Keratinocyte (primary cell): ENCODE data around the gene NAA40. TPM values are rescaled to one million over a fixed set of nuclear protein-coding genes. Genes with fewer than 3 reads are reported as not detected.

Experiments used
- DNase-seq: peaks from one replicate; pipeline ENCODE4 v3.0.0-alpha.2; 2011; ENCODE audit warnings: low read depth, missing footprints, low spot score
- FAIRE-seq: peaks from 2 replicates; lab custom pipeline; 2011; peaks lifted over from hg19 to GRCh38; lab: Jason Lieb, UNC
- H2AFZ ChIP-seq: 2 replicates; pipeline ENCODE4 v1.6.0; 2012; ENCODE audit warnings: low read length, control low read depth, inconsistent platforms; ENCODE audit not compliant: control insufficient read depth
- H3K27ac ChIP-seq: 2 replicates; pipeline ENCODE4 v1.5.1; 2011; ENCODE audit warnings: low read length; ENCODE audit not compliant: control insufficient read depth, insufficient read depth
- H3K27me3 ChIP-seq: 3 replicates; pipeline ENCODE4 v1.6.0; 2011; ENCODE audit warnings: low read length; ENCODE audit not compliant: control insufficient read depth, insufficient read depth; ENCODE audit errors: extremely low read depth
- H3K36me3 ChIP-seq, 2 experiments: 2 replicates in 1 of 2; 3 replicates in 1 of 2; pipeline ENCODE4 v1.5.1; 2011; ENCODE audit warnings: low read length in 2 of 2, mild to moderate bottlenecking in 1 of 2; ENCODE audit not compliant: control insufficient read depth in 2 of 2, insufficient read depth in 2 of 2; ENCODE audit errors: extremely low read depth in 1 of 2
- H3K4me1 ChIP-seq: 3 replicates; pipeline ENCODE4 v1.5.1; 2011; ENCODE audit warnings: low read length; ENCODE audit not compliant: control insufficient read depth, insufficient read depth; ENCODE audit errors: extremely low read depth
- H3K4me2 ChIP-seq: 3 replicates; pipeline ENCODE4 v1.6.0; 2011; ENCODE audit warnings: low read depth, low read length; ENCODE audit not compliant: control insufficient read depth, insufficient read depth; ENCODE audit errors: extremely low read depth
- H3K4me3 ChIP-seq, 3 experiments: fragments of 200-600 bp in 1 of 3; sonication (generic) in 1 of 3; 2 replicates in 2 of 3; 3 replicates in 1 of 3; pipeline ENCODE4 v1.5.1; 2011 to 2016; ENCODE audit warnings: low read length in 3 of 3, mild to moderate bottlenecking in 3 of 3, control low read depth in 2 of 3, inconsistent platforms in 1 of 3, low read depth in 1 of 3, mixed read lengths in 1 of 3, mixed run types in 1 of 3, moderate library complexity in 1 of 3; ENCODE audit not compliant: control insufficient read depth in 2 of 3, insufficient read depth in 2 of 3; ENCODE audit errors: extremely low read depth in 1 of 3
- H3K79me2 ChIP-seq: 2 replicates; pipeline ENCODE4 v1.6.0; 2012; ENCODE audit warnings: low read length; ENCODE audit not compliant: control insufficient read depth, insufficient read depth
- H3K9ac ChIP-seq: 3 replicates; pipeline ENCODE4 v1.6.0; 2011; ENCODE audit warnings: low read length; ENCODE audit not compliant: control insufficient read depth, insufficient read depth; ENCODE audit errors: extremely low read depth
- H3K9me1 ChIP-seq: 3 replicates; pipeline ENCODE4 v1.6.0; 2011; ENCODE audit warnings: low read length; ENCODE audit not compliant: control insufficient read depth, insufficient read depth; ENCODE audit errors: extremely low read depth
- H3K9me3 ChIP-seq: 2 replicates; pipeline ENCODE4 v1.5.1; 2012; ENCODE audit warnings: low read depth, low read length; ENCODE audit not compliant: control insufficient read depth
- H4K20me1 ChIP-seq: 3 replicates; pipeline ENCODE4 v1.6.0; 2011; ENCODE audit warnings: low read length; ENCODE audit not compliant: control insufficient read depth, insufficient read depth; ENCODE audit errors: extremely low read depth
- EZH2 ChIP-seq: IDR thresholded peaks from one replicate; pipeline ENCODE4 v1.6.1; 2012; ENCODE audit warnings: inconsistent platforms, mild to moderate bottlenecking, low read length, moderate library complexity
- dilution Hi-C: fragments of 300-500 bp; cut with MboI; formaldehyde crosslinking; loops from one replicate; pipeline ENCODE4 v1.7.0; 2020; ENCODE audit warnings: low sequenced_read_pairs; ENCODE audit not compliant: extremely low pct_ligation_motif_present
- polyA plus RNA-seq, 5 experiments: library from polyadenylated mRNA; depleted of rRNA in 3 of 5; stranded (reverse) in 3 of 5; stranded (forward) in 1 of 5; unstranded in 1 of 5; fragments of >200 nt; gene quantifications; 1 replicate in 1 of 5; 2 replicates in 3 of 5; 3 replicates in 1 of 5; pipeline versions ENCODE4 v1.2.1 to v1.2.3, GENCODE V29; 2011 to 2012; ENCODE audit warnings: missing spikeins in 2 of 5, low read depth in 1 of 5, low replicate concordance in 1 of 5
- TF ChIP-seq, protein P1 (sequence below), 3 experiments: IDR thresholded peaks in 1 of 3; conservative IDR thresholded peaks in 1 of 3; optimal IDR thresholded peaks in 1 of 3; 2 replicates in 2 of 3; 3 replicates in 1 of 3; pipeline versions ENCODE3 to v1.5.1; 2011; ENCODE audit warnings: low read length in 3 of 3, mild to moderate bottlenecking in 3 of 3, moderate library complexity in 2 of 3, control low read depth in 1 of 3, inconsistent platforms in 1 of 3; ENCODE audit not compliant: insufficient read depth in 2 of 3; ENCODE audit errors: extremely low read depth in 1 of 3

The NAA40 gene
- polyA plus RNA-seq, 1 donor (not counting 4 experiments of a cell fraction or from before 2014, with no cell fraction given): 13.5 TPM

DNA sequence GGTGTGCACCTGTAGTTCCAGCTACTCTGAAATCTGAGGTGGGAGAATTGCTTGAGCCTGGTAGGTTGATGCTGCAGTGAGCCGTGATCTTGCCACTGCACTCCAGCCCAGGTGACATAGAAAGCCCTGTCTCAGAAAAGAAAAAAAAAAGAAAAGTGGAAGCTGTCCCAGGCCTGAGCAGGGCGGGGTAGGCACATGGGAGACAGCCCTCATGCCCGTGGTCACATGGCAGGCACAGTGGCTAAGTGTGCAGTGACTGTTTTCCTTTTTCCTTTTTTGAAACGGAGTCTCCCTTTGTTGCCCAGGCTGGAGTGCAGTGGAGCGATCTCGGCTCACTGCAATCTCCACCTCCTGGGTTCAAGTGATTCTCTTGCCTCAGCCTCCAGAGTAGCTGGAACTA is 55.2 kb downstream of the NAA40 start:
- Histone ChIP-seq H3K36me3 (peaks cover 25 to 39% of the 10 kb centered on the region in 2 experiments), H3K9ac (no peak overlapping the region), H3K27me3 (no peaks in the 10 kb centered on the region), H3K4me1 (peaks cover 2% of the 10 kb centered on the region), H3K9me3 (no peaks in the 10 kb centered on the region), H3K4me3 (no peak overlapping the region), H3K79me2 (peaks cover 30% of the 10 kb centered on the region), H4K20me1 (peaks cover 7% of the 10 kb centered on the region), H3K4me2 (no peak overlapping the region), H2AFZ (no peak overlapping the region), H3K27ac (no peak overlapping the region), H3K9me1 (peaks cover 4% of the 10 kb centered on the region)
- DNase-seq: no peak
- FAIRE-seq: no peak
- TF ChIP-seq, protein P1, sequence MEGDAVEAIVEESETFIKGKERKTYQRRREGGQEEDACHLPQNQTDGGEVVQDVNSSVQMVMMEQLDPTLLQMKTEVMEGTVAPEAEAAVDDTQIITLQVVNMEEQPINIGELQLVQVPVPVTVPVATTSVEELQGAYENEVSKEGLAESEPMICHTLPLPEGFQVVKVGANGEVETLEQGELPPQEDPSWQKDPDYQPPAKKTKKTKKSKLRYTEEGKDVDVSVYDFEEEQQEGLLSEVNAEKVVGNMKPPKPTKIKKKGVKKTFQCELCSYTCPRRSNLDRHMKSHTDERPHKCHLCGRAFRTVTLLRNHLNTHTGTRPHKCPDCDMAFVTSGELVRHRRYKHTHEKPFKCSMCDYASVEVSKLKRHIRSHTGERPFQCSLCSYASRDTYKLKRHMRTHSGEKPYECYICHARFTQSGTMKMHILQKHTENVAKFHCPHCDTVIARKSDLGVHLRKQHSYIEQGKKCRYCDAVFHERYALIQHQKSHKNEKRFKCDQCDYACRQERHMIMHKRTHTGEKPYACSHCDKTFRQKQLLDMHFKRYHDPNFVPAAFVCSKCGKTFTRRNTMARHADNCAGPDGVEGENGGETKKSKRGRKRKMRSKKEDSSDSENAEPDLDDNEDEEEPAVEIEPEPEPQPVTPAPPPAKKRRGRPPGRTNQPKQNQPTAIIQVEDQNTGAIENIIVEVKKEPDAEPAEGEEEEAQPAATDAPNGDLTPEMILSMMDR (optimal IDR thresholded peaks at IDR 0.05 in 1 of 3, IDR thresholded peaks at IDR 0.05 in 1 of 3, conservative IDR thresholded peaks at IDR 0.05 in 1 of 3; ENCODE audit: extremely low read depth in 1 of 3, insufficient read depth in 2 of 3, low read length in 3 of 3): no peak
- no peak for TF ChIP-seq EZH2
- dilution Hi-C loops: no loop called here

DNA sequence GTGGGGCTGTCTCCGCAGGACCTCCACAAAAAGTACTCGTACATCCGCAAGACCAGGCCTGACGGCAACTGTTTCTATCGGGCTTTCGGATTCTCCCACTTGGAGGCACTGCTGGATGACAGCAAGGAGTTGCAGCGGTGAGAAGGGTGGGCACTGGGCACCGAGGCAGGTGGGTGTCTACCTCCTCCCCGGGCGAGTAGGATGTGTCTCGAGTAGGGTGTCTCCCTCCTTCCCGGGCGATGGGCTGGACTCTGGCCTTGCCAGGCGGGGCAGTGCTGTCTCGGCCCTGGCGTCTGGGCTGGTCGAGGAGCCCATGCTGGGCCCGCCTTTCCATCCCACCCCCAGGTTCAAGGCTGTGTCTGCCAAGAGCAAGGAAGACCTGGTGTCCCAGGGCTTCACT is 57.7 kb downstream of the NAA40 start:
- FAIRE-seq (no peak), DNase-seq (no peak)
- no peak overlapping the region for H3K4me3 ChIP-seq
- peaks cover 8% of the 10 kb centered on the region for H4K20me1 ChIP-seq
- dilution Hi-C loops: no loop called here
- peaks cover 10% of the 10 kb centered on the region for H3K4me1 ChIP-seq
- peaks cover 15% of the 10 kb centered on the region for H3K79me2 ChIP-seq
- H3K9me3 ChIP-seq: no peaks in the 10 kb centered on the region
- H2AFZ ChIP-seq: no peak overlapping the region
- H3K4me2 ChIP-seq: no peak overlapping the region
- TF ChIP-seq, protein P1 (optimal IDR thresholded peaks at IDR 0.05 in 1 of 3, IDR thresholded peaks at IDR 0.05 in 1 of 3, conservative IDR thresholded peaks at IDR 0.05 in 1 of 3; ENCODE audit: extremely low read depth in 1 of 3, insufficient read depth in 2 of 3, low read length in 3 of 3): no peak
- TF ChIP-seq EZH2: no peak
- peaks cover 2% of the 10 kb centered on the region for H3K9me1 ChIP-seq
- no peak overlapping the region for H3K27ac ChIP-seq
- no peak overlapping the region for H3K9ac ChIP-seq
- H3K36me3 ChIP-seq: peaks cover 12 to 28% of the 10 kb centered on the region in 2 experiments
- H3K27me3 ChIP-seq: no peaks in the 10 kb centered on the region
